ENCODE results near the gene ATG16L1.

DNA sequence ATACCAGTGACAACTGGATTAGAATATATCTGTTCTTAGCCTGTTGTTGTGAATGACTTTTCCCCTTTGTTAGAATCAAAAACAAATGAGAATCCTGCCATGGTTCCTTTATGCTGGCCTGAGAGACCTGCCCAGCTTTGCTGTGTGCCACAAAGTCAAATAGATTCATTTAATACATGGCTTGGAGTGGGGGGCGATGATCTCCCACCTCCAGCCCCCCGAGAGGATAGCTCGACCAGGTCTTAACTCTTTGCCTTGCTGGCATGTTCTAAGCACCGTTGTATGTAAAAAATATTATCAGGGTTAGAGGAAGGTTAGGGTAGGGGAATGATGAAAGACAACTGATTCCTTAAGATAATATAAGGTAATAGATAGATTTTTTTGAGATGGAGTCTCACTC, 80.7 kb downstream of the ATG16L1 start:
- TF ChIP-seq EP300 (IDR thresholded peaks at IDR 0.05) (no peak), POLR2A (IDR thresholded peaks at IDR 0.05) (no peak)
- TF ChIP-seq, protein P1, sequence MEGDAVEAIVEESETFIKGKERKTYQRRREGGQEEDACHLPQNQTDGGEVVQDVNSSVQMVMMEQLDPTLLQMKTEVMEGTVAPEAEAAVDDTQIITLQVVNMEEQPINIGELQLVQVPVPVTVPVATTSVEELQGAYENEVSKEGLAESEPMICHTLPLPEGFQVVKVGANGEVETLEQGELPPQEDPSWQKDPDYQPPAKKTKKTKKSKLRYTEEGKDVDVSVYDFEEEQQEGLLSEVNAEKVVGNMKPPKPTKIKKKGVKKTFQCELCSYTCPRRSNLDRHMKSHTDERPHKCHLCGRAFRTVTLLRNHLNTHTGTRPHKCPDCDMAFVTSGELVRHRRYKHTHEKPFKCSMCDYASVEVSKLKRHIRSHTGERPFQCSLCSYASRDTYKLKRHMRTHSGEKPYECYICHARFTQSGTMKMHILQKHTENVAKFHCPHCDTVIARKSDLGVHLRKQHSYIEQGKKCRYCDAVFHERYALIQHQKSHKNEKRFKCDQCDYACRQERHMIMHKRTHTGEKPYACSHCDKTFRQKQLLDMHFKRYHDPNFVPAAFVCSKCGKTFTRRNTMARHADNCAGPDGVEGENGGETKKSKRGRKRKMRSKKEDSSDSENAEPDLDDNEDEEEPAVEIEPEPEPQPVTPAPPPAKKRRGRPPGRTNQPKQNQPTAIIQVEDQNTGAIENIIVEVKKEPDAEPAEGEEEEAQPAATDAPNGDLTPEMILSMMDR (IDR thresholded peaks at IDR 0.05), result no peak
